GM23338 (cell line): Measurements from ENCODE around the gene MICALL2. TPM values are rescaled to one million over a fixed set of nuclear protein-coding genes. Genes with fewer than 3 reads are reported as not detected.

ENCODE experiments used
- ATAC-seq: fragments of 200-7000 bp; cut with Tn5 transposase; 3 replicates; pipeline ENCODE4 v1.9.1; 2020
- DNase-seq: peaks from one replicate; pipeline ENCODE4 v3.0.0-alpha.2; 2015; ENCODE audit warnings: low spot score
- H2AFZ ChIP-seq: fragments of 200-600 bp; sonication (generic); 2 replicates; pipeline ENCODE4 v1.8.0; 2016; ENCODE audit warnings: antibody characterized with exemption, mild to moderate bottlenecking, moderate library complexity
- H3F3A ChIP-seq: fragments of 200-600 bp; sonication (generic); replicated peaks from 2 replicates; pipeline ENCODE4 v1.8.0; 2017; ENCODE audit warnings: antibody characterized with exemption, mixed run types, low read depth
- H3K27ac ChIP-seq: fragments of 200-600 bp; sonication (generic); 2 replicates; pipeline ENCODE4 v1.6.1; 2016; ENCODE audit warnings: low read depth
- H3K27me3 ChIP-seq: fragments of 200-600 bp; sonication (generic); 2 replicates; pipeline ENCODE4 v1.8.0; 2016; ENCODE audit warnings: mild to moderate bottlenecking, mixed run types, moderate library complexity; ENCODE audit not compliant: insufficient read depth
- H3K36me3 ChIP-seq: fragments of 200-600 bp; sonication (generic); 2 replicates; pipeline ENCODE4 v1.8.0; 2016; ENCODE audit warnings: mild to moderate bottlenecking; ENCODE audit not compliant: insufficient read depth
- H3K4me1 ChIP-seq: fragments of 200-600 bp; sonication (generic); 2 replicates; pipeline ENCODE4 v1.8.0; 2016; ENCODE audit warnings: mild to moderate bottlenecking, moderate library complexity; ENCODE audit not compliant: insufficient read depth
- H3K4me2 ChIP-seq: fragments of 200-600 bp; sonication (generic); 2 replicates; pipeline ENCODE4 v1.7.1; 2017; ENCODE audit warnings: mixed run types
- H3K4me3 ChIP-seq: fragments of 200-600 bp; sonication (generic); 2 replicates; pipeline ENCODE4 v1.6.1; 2016; ENCODE audit warnings: mixed run types
- H3K79me2 ChIP-seq: fragments of 200-600 bp; sonication (generic); replicated peaks from 2 replicates; pipeline ENCODE4 v1.8.0; 2017; ENCODE audit warnings: mild to moderate bottlenecking; ENCODE audit not compliant: insufficient read depth
- H3K9me2 ChIP-seq: fragments of 200-600 bp; sonication (generic); 2 replicates; pipeline ENCODE4 v1.8.0; 2017; ENCODE audit not compliant: insufficient read depth
- H4K20me1 ChIP-seq: fragments of 200-600 bp; sonication (generic); replicated peaks from 2 replicates; pipeline ENCODE4 v1.8.0; 2017; ENCODE audit warnings: mild to moderate bottlenecking; ENCODE audit not compliant: insufficient read depth
- H3K27ac Mint-ChIP-seq: 2 replicates; pipeline ENCODE4 v1.8.0; 2020; ENCODE audit warnings: inconsistent platforms, mild to moderate bottlenecking, moderate library complexity, mixed read lengths
- H3K27me3 Mint-ChIP-seq: 3 replicates; pipeline ENCODE4 v1.8.0; 2022; ENCODE audit warnings: low read depth, mild to moderate bottlenecking, moderate library complexity, mixed read lengths, inconsistent platforms; ENCODE audit not compliant: insufficient read depth, poor library complexity
- H3K36me3 Mint-ChIP-seq: 3 replicates; pipeline ENCODE4 v1.8.0; 2021; ENCODE audit warnings: low read depth, mild to moderate bottlenecking, inconsistent platforms, moderate library complexity, mixed read lengths
- H3K4me1 Mint-ChIP-seq: 3 replicates; pipeline ENCODE4 v1.8.0; 2020; ENCODE audit warnings: mild to moderate bottlenecking, inconsistent platforms, mixed read lengths
- H3K4me3 Mint-ChIP-seq: 3 replicates; pipeline ENCODE4 v1.8.0; 2021; ENCODE audit warnings: moderate library complexity, mild to moderate bottlenecking, inconsistent platforms, mixed read lengths
- H3K9me3 Mint-ChIP-seq: 3 replicates; pipeline ENCODE4 v1.8.0; 2020; ENCODE audit warnings: moderate library complexity, mild to moderate bottlenecking, inconsistent platforms, mixed read lengths
- CREB1 ChIP-seq: fragments of 250-450 bp; sonication (Bioruptor Pico); IDR thresholded peaks from 2 replicates; pipeline ENCODE4 v1.5.0; 2020; ENCODE audit warnings: low read depth, mild to moderate bottlenecking, moderate library complexity
- EZH2phosphoT487 ChIP-seq: fragments of 200-600 bp; sonication (generic); IDR thresholded peaks from one replicate; pipeline ENCODE4 v1.8.1; 2018; ENCODE audit warnings: antibody characterized with exemption; ENCODE audit not compliant: unreplicated experiment
- JUNB ChIP-seq: IDR thresholded peaks from one replicate; pipeline ENCODE4 v1.6.1; 2016; ENCODE audit warnings: antibody characterized with exemption; ENCODE audit not compliant: unreplicated experiment
- POLR2AphosphoS5 ChIP-seq: IDR thresholded peaks from 2 replicates; pipeline ENCODE4 v1.6.1; 2016; ENCODE audit warnings: antibody characterized with exemption, low read depth
- REST ChIP-seq: IDR thresholded peaks from one replicate; pipeline ENCODE4 v1.6.1; 2018; ENCODE audit warnings: antibody characterized with exemption; ENCODE audit not compliant: unreplicated experiment
- STAT1 ChIP-seq: IDR thresholded peaks from one replicate; pipeline ENCODE4 v1.6.1; 2016; ENCODE audit warnings: antibody characterized with exemption; ENCODE audit not compliant: unreplicated experiment
- ZNF114 ChIP-seq: fragments of 250-450 bp; sonication (Bioruptor Pico); IDR thresholded peaks from 2 replicates; pipeline ENCODE4 v1.5.0; 2020; ENCODE audit warnings: mild to moderate bottlenecking, moderate library complexity
- ZNF331 ChIP-seq: fragments of 250-450 bp; sonication (Bioruptor Pico); IDR thresholded peaks from 2 replicates; pipeline ENCODE4 v1.5.0; 2020; ENCODE audit warnings: low read depth, mild to moderate bottlenecking, moderate library complexity
- polyA plus RNA-seq: library from polyadenylated mRNA; unstranded; fragments of >200 nt; fragmentation: Nextera tagmentation; extraction: Ambion mirVana; gene quantifications from 2 replicates; pipeline ENCODE4 v1.2.1, GENCODE V29; 2016
- total RNA-seq: library from RNA; depleted of rRNA; stranded (reverse); fragments of >200 nt; shearing (Covaris generic); gene quantifications from 2 replicates; pipeline ENCODE4 v1.2.3, GENCODE V29; 2014
- TF ChIP-seq, protein P1 (sequence below): IDR thresholded peaks from 2 replicates; pipeline ENCODE4 v1.6.1; 2016; ENCODE audit warnings: antibody characterized with exemption
- TF ChIP-seq, protein P2 (sequence below): fragments of 250-450 bp; sonication (Bioruptor Pico); IDR thresholded peaks from 2 replicates; pipeline ENCODE4 v1.5.0; 2020; ENCODE audit warnings: mild to moderate bottlenecking, moderate library complexity

MICALL2 gene
- total and polyA plus RNA-seq, 2 experiments from 2014 or later = 7.0 to 13.0 TPM

- H2AFZ ChIP-seq = no peak overlapping the region
- H4K20me1 ChIP-seq = no peaks in the 10 kb centered on the region
- H3K4me3 Mint-ChIP-seq = no peak overlapping the region
- H3K4me1 Mint-ChIP-seq = peaks cover 8% of the 10 kb centered on the region
- H3K36me3 ChIP-seq = no peaks in the 10 kb centered on the region
- H3K4me2 ChIP-seq = no peak overlapping the region
- no peak overlapping the region for H3K4me3 ChIP-seq
- peaks cover 16% of the 10 kb centered on the region for H3K27me3 ChIP-seq
- peaks cover 30% of the 10 kb centered on the region for H3K27me3 Mint-ChIP-seq
- H3K27ac Mint-ChIP-seq = no peak overlapping the region
- H3K4me1 ChIP-seq = peaks cover 9% of the 10 kb centered on the region
- no peak for TF ChIP-seq JUNB
- TF ChIP-seq POLR2AphosphoS5 = no peak
- no peak for TF ChIP-seq EZH2phosphoT487
- TF ChIP-seq REST = no peak
- peak; percentile 69; the same call in 1 of the 2 replicates for TF ChIP-seq ZNF331 (CRISPR knock-in tag)
- DNase-seq (no peak), ATAC-seq (no peak)
- no peaks in the 10 kb centered on the region for H3K36me3 Mint-ChIP-seq
- H3K9me2 ChIP-seq = no peaks in the 10 kb centered on the region
- H3K27ac ChIP-seq = no peak overlapping the region
- no peaks in the 10 kb centered on the region for H3F3A ChIP-seq
- no peaks in the 10 kb centered on the region for H3K79me2 ChIP-seq
- H3K9me3 Mint-ChIP-seq = peaks cover 2% of the 10 kb centered on the region; the same call in 1 of the 3 replicates
These were observed 57.0 kb downstream of the MICALL2 start for GRCh38 chr7:1402110-1402790.

DNA sequence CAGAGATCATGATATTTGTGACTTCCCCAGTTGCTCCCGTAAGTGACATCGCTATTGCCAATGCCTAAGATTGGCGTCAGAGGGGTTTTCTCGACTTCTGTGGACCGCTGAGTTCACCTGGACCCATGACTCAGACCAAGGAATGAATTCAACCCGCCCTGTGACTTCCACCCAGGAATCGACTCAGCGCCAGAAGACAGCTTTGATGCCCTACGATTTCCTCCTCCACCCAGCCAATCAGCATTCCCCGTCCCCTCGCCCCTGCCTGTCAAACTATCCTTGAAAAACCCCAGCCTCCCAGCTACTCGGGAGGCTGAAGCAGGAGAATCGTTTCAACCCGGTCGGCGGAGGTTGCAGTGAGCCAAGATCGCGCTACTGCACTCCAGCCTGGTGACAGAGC, 58.3 kb downstream of the MICALL2 start:
- H4K20me1 ChIP-seq = no peaks in the 10 kb centered on the region
- no peaks in the 10 kb centered on the region for H3K79me2 ChIP-seq
- Mint-ChIP-seq H3K9me3 (peaks cover 9% of the 10 kb centered on the region), H3K27me3 (peaks cover 30% of the 10 kb centered on the region), H3K27ac (no peak overlapping the region), H3K36me3 (no peaks in the 10 kb centered on the region), H3K4me3 (no peak overlapping the region), H3K4me1 (peaks cover 8% of the 10 kb centered on the region)
- no peak overlapping the region for H3K4me2 ChIP-seq
- H3K4me3 ChIP-seq = no peak overlapping the region
- no peaks in the 10 kb centered on the region for H3K36me3 ChIP-seq
- no peaks in the 10 kb centered on the region for H3K9me2 ChIP-seq
- H3K27me3 ChIP-seq = peaks cover 16% of the 10 kb centered on the region
- DNase-seq (no peak), ATAC-seq (no peak)
- H3K4me1 ChIP-seq = peaks cover 9% of the 10 kb centered on the region
- no peak overlapping the region for H2AFZ ChIP-seq
- H3K27ac ChIP-seq = no peak overlapping the region
- H3F3A ChIP-seq = no peaks in the 10 kb centered on the region
- TF ChIP-seq CREB1 (CRISPR knock-in tag) (no peak), ZNF114 (CRISPR knock-in tag) (no peak), POLR2AphosphoS5 (no peak), STAT1 (no peak)
- TF ChIP-seq, protein P1, sequence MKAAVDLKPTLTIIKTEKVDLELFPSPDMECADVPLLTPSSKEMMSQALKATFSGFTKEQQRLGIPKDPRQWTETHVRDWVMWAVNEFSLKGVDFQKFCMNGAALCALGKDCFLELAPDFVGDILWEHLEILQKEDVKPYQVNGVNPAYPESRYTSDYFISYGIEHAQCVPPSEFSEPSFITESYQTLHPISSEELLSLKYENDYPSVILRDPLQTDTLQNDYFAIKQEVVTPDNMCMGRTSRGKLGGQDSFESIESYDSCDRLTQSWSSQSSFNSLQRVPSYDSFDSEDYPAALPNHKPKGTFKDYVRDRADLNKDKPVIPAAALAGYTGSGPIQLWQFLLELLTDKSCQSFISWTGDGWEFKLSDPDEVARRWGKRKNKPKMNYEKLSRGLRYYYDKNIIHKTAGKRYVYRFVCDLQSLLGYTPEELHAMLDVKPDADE = no peak
- TF ChIP-seq, protein P2, sequence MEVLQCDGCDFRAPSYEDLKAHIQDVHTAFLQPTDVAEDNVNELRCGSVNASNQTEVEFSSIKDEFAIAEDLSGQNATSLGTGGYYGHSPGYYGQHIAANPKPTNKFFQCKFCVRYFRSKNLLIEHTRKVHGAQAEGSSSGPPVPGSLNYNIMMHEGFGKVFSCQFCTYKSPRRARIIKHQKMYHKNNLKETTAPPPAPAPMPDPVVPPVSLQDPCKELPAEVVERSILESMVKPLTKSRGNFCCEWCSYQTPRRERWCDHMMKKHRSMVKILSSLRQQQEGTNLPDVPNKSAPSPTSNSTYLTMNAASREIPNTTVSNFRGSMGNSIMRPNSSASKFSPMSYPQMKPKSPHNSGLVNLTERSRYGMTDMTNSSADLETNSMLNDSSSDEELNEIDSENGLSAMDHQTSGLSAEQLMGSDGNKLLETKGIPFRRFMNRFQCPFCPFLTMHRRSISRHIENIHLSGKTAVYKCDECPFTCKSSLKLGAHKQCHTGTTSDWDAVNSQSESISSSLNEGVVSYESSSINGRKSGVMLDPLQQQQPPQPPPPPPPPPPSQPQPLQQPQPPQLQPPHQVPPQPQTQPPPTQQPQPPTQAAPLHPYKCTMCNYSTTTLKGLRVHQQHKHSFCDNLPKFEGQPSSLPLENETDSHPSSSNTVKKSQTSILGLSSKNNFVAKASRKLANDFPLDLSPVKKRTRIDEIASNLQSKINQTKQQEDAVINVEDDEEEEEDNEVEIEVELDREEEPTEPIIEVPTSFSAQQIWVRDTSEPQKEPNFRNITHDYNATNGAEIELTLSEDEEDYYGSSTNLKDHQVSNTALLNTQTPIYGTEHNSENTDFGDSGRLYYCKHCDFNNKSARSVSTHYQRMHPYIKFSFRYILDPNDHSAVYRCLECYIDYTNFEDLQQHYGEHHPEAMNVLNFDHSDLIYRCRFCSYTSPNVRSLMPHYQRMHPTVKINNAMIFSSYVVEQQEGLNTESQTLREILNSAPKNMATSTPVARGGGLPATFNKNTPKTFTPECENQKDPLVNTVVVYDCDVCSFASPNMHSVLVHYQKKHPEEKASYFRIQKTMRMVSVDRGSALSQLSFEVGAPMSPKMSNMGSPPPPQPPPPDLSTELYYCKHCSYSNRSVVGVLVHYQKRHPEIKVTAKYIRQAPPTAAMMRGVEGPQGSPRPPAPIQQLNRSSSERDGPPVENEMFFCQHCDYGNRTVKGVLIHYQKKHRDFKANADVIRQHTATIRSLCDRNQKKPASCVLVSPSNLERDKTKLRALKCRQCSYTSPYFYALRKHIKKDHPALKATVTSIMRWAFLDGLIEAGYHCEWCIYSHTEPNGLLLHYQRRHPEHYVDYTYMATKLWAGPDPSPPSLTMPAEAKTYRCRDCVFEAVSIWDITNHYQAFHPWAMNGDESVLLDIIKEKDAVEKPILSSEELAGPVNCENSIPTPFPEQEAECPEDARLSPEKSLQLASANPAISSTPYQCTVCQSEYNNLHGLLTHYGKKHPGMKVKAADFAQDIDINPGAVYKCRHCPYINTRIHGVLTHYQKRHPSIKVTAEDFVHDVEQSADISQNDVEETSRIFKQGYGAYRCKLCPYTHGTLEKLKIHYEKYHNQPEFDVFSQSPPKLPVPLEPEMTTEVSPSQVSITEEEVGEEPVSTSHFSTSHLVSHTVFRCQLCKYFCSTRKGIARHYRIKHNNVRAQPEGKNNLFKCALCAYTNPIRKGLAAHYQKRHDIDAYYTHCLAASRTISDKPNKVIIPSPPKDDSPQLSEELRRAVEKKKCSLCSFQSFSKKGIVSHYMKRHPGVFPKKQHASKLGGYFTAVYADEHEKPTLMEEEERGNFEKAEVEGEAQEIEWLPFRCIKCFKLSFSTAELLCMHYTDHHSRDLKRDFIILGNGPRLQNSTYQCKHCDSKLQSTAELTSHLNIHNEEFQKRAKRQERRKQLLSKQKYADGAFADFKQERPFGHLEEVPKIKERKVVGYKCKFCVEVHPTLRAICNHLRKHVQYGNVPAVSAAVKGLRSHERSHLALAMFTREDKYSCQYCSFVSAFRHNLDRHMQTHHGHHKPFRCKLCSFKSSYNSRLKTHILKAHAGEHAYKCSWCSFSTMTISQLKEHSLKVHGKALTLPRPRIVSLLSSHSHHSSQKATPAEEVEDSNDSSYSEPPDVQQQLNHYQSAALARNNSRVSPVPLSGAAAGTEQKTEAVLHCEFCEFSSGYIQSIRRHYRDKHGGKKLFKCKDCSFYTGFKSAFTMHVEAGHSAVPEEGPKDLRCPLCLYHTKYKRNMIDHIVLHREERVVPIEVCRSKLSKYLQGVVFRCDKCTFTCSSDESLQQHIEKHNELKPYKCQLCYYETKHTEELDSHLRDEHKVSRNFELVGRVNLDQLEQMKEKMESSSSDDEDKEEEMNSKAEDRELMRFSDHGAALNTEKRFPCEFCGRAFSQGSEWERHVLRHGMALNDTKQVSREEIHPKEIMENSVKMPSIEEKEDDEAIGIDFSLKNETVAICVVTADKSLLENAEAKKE (CRISPR knock-in tag) = no peak
